Measurements from ENCODE around the gene ZNF543.
A peak's percentile ranks its signal among the peaks of the same experiment; 100 is the strongest.

Gene ZNF543

DNA sequence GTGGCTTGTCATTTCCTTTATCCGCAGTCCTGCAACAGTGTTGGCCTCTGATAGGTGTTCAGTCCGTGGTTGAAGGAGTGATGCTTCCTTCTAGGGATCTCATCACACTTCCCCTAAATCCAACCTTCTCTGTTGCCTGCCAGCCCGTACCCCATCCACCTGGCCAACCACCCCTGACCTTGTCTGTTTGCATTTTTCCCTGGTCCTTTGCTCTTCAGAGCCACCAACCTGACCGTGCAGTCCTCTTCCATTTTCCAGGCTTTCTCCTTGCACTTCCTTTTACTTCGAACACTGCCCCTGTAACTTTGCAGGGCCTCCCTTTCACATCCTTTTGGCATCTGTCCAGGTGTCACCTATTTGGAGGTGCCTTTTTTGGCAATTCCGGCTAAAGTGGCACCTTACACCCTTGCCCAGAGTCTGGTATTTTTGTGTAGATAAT is 39.3 kb upstream of the ZNF543 start:
- no peak for DNase-seq (ENCODE audit: low read depth)
- H3K4me3 ChIP-seq (ENCODE audit: low read length) = peak overlapping the region; percentile 75
- TF ChIP-seq, protein P1, sequence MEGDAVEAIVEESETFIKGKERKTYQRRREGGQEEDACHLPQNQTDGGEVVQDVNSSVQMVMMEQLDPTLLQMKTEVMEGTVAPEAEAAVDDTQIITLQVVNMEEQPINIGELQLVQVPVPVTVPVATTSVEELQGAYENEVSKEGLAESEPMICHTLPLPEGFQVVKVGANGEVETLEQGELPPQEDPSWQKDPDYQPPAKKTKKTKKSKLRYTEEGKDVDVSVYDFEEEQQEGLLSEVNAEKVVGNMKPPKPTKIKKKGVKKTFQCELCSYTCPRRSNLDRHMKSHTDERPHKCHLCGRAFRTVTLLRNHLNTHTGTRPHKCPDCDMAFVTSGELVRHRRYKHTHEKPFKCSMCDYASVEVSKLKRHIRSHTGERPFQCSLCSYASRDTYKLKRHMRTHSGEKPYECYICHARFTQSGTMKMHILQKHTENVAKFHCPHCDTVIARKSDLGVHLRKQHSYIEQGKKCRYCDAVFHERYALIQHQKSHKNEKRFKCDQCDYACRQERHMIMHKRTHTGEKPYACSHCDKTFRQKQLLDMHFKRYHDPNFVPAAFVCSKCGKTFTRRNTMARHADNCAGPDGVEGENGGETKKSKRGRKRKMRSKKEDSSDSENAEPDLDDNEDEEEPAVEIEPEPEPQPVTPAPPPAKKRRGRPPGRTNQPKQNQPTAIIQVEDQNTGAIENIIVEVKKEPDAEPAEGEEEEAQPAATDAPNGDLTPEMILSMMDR (conservative IDR thresholded peaks at IDR 0.05; ENCODE audit: low read depth, low read length) = no peak

DNA sequence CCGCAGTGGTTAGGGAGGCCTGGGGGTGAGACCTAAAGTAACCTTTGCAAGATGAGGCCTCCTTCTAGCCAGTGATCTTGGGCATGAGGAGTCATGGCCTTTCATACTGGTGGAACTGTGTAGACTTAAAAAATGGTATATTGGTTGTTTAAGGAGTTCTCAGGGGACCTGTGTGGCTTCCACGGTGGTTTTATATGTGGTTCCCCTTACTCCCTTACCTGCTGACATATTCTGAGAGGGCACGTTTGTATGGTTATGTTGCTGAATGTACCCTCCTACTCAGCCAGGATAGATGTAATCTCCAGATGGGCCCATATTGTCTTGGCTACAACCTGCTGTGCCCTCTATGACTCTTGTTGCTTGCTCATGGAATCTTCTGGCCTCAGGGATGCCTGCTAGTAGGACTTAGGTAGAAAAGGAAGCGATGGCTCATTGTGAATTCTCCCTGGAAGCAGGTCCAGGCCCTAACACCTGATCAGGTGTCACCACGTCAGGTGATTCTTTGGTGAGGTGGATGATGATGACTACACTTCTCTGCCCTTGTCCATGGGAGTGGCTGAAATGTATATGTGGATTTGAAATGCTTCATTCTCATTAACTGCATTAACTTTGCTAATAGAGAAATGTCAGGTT is 38.1 kb upstream of the ZNF543 start:
- no peak overlapping the region for H3K4me3 ChIP-seq (ENCODE audit: low read length)
- DNase-seq (ENCODE audit: low read depth) = no peak
- TF ChIP-seq, protein P1 (conservative IDR thresholded peaks at IDR 0.05; ENCODE audit: low read depth, low read length) = no peak

DNA sequence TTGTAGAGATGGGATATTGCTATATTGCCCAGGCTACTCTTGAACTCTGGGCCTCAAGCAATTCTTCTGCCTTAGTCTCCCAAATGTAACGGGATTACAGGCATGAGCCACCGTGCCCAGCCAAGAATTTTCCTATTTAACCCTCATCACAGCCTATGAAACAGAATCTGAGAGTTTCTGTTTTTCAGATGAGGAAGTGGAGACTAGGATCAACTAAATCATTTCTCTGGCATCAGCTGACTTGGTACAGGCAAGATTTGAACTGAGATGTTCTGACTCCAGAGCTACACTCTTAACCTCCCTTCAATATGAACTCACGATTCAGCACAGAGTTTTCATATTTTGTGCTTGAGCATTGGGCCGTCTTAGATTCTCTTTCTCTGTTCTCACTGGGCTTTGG is 31.9 kb upstream of the ZNF543 start:
- no peak for DNase-seq (ENCODE audit: low read depth)
- TF ChIP-seq, protein P1 (conservative IDR thresholded peaks at IDR 0.05; ENCODE audit: low read depth, low read length) = no peak
- no peak overlapping the region for H3K4me3 ChIP-seq (ENCODE audit: low read length)

DNA sequence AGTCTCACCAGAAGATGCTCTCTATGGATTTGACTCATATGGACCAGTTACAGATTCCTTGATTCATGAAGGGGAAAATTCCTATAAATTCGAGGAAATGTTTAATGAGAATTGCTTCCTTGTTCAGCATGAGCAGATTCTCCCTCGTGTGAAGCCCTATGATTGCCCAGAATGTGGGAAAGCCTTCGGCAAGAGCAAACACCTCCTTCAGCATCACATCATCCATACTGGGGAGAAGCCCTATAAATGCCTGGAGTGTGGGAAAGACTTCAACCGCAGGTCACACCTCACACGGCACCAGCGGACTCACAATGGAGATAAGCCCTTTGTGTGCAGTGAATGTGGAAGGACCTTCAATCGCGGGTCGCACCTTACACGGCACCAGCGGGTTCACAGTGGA is 29.3 kb upstream of the ZNF543 start:
- DNase-seq (ENCODE audit: low read depth) = no peak
- TF ChIP-seq, protein P1 (conservative IDR thresholded peaks at IDR 0.05; ENCODE audit: low read depth, low read length) = no peak
- no peak overlapping the region for H3K4me3 ChIP-seq (ENCODE audit: low read length)

DNA sequence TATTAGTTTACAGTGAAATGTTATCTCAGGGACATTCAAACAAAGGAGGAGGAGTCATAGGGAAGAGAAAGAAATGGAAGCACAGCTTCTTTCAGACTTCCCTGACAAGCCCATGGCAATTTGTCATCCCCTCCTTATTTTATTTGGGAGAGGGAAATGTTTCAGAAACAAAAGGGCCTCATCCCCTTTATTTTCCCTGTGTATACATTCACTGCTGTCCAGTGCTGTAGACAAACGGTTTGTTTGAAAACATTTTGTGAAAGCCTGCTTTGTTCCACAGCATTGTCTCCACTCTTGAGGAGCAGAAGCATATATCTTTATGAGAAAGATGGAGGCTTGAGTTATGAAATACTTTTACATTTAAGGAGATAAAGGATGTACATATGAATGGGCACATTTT is 27.7 kb upstream of the ZNF543 start:
- H3K4me3 ChIP-seq (ENCODE audit: low read length) = no peak overlapping the region
- no peak for DNase-seq (ENCODE audit: low read depth)
- TF ChIP-seq, protein P1 (conservative IDR thresholded peaks at IDR 0.05; ENCODE audit: low read depth, low read length) = no peak

DNA sequence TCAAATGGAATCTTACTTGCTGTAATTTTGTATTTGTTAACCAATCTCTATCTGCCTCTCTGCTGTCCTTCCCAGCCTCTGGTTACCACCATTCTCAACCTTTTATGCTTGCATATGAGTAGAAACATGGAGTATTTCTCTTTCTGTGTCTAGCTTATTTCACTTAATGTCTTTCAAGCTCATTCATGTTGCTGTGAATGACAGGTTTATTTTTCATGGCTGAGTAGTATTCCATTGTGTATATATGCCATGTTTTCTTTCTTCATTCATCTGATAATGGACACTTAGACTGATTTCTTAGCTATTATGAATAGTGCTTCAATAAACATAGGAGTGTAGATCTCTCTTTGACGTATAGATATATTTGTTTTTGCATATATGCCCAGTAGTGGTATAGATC is 26.6 kb upstream of the ZNF543 start:
- TF ChIP-seq, protein P1 (conservative IDR thresholded peaks at IDR 0.05; ENCODE audit: low read depth, low read length) = no peak

DNA sequence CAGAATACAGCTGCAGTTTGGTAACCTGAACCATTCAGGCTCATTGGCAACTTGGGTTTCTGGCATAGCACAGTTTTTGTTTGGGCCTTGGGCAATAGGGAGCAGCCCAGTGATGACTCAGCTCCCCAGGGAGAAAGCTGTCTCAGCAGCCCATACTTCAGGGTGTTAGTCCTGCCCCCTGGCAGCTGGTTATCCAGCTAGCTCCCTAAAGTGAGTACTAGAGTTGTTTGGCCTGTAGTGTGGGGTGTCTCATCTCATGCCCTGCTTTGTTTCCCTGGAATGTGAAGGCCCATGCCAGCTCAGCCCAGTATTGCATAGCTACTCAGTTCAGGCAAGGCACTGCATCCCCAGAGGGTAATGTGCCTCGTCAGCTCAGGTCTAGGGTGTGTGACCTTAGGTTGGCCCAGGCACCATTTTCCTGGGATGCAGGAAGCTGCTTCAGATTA is 18.2 kb upstream of the ZNF543 start:
- DNase-seq (ENCODE audit: low read depth) = no peak
- no peak overlapping the region for H3K4me3 ChIP-seq (ENCODE audit: low read length)

More for the DNA sequence above, 26.6 kb upstream of the ZNF543 start:
- no peak overlapping the region for H3K4me3 ChIP-seq (ENCODE audit: low read length)
- DNase-seq (ENCODE audit: low read depth) = no peak

More for the DNA sequence above, 18.2 kb upstream of the ZNF543 start:
- TF ChIP-seq, protein P1 (conservative IDR thresholded peaks at IDR 0.05; ENCODE audit: low read depth, low read length) = no peak

Data from retinal pigment epithelial cell (primary cell).